IPS DF 19.7 (cell line): ENCODE measurements around the gene S100A14.

Experiments used
- DNase-seq: peaks from one replicate; pipeline ENCODE4 v3.0.0-alpha.2; 2013; ENCODE audit warnings: low read depth, low spot score

The S100A14 gene

GRCh38 chr1:153616917-153617311, 789 bp upstream of the S100A14 start:
- DNase-seq: no peak

GRCh38 chr1:153615406-153615805, 719 bp downstream of the S100A14 start:
- no peak for DNase-seq

GRCh38 chr1:153614906-153615305, 1.2 kb downstream of the S100A14 start:
- DNase-seq: no peak

GRCh38 chr1:153614189-153614900, 1.8 kb downstream of the S100A14 start:
- DNase-seq: no peak

GRCh38 chr1:153613406-153613805, 2.7 kb downstream of the S100A14 start:
- DNase-seq: no peak

- DNase-seq: no peak
These were observed 3.3 kb downstream of the S100A14 start, which contains the start of gene S100A16 for GRCh38 chr1:153612755-153613331. S100A16 (minus strand) TSS chr1:153613137; CDS start chr1:153608151, 4,986 bp downstream.

- DNase-seq: no peak
These were observed 3.9 kb downstream of the S100A14 start for GRCh38 chr1:153612111-153612754.

- DNase-seq: no peak
These were observed 4.8 kb downstream of the S100A14 start for GRCh38 chr1:153611356-153611755.

GRCh38 chr1:153610811-153611301, 5.3 kb downstream of the S100A14 start:
- no peak for DNase-seq

- DNase-seq: no peak
These were observed 5.8 kb downstream of the S100A14 start for GRCh38 chr1:153610334-153610733.

GRCh38 chr1:153609585-153609907, 6.6 kb downstream of the S100A14 start:
- DNase-seq: no peak

- no peak for DNase-seq
These were observed 7.2 kb downstream of the S100A14 start for GRCh38 chr1:153608742-153609584.

- DNase-seq: no peak
These were observed 7.9 kb downstream of the S100A14 start for GRCh38 chr1:153608089-153608682.

GRCh38 chr1:153607381-153607780, 8.7 kb downstream of the S100A14 start:
- DNase-seq: no peak

GRCh38 chr1:153606194-153606593, 9.9 kb downstream of the S100A14 start:
- DNase-seq: no peak

- no peak for DNase-seq
These were observed 13.4 kb downstream of the S100A14 start for GRCh38 chr1:153602749-153603148.

- DNase-seq: no peak
These were observed 16.3 kb downstream of the S100A14 start for GRCh38 chr1:153599847-153600246.

GRCh38 chr1:153598309-153599172, 17.6 kb downstream of the S100A14 start:
- peak; percentile 94 for DNase-seq

- DNase-seq: no peak
These were observed 18.9 kb downstream of the S100A14 start for GRCh38 chr1:153597206-153597605.

GRCh38 chr1:153592748-153593147, 23.4 kb downstream of the S100A14 start:
- DNase-seq: no peak

- no peak for DNase-seq
These were observed 27.6 kb downstream of the S100A14 start for GRCh38 chr1:153588482-153588881.
